Cardiac atrium fibroblast (primary cell): ENCODE data around the gene COPS3. TPM values are rescaled to one million over a fixed set of nuclear protein-coding genes. Genes with fewer than 3 reads are reported as not detected.

Experiments used
- total RNA-seq: library from RNA; depleted of rRNA; stranded (reverse); fragments of >200 nt; gene quantifications from 2 replicates; pipeline ENCODE4 v1.2.3, GENCODE V29; 2015

Gene COPS3
- 61.7 and 65.9 TPM in 2 replicates for total RNA-seq

GRCh38 chr17:17280613-17281549 is at the start of gene COPS3:
Gene COPS3 (minus strand): TSS chr17:17281246. CDS start chr17:17281186, 60 bp downstream.

GRCh38 chr17:17303010-17303846 is 22.2 kb upstream of the COPS3 start, which contains the start of gene NT5M:
Gene NT5M (plus strand): TSS chr17:17303373. CDS start chr17:17303551, 178 bp downstream.

GRCh38 chr17:17237026-17237799 is 43.8 kb downstream of the COPS3 start, which contains the start of gene FLCN:
Gene FLCN (minus strand): TSS chr17:17237168. CDS start chr17:17228137, 9,031 bp downstream.

GRCh38 chr17:17206124-17206912 is 74.7 kb downstream of the COPS3 start, which contains the start of gene PLD6:
Gene PLD6 (minus strand): TSS chr17:17206333. CDS start chr17:17206286, 47 bp downstream.

Other genes with a start within 250 kb of the COPS3 start
- gene MPRIP, start 238.8 kb downstream of the COPS3 start, total RNA-seq: 84.7 and 116 TPM in 2 replicates
- 0.54 and 0.81 TPM in 2 replicates for gene PLD6, start 74.9 kb downstream of the COPS3 start, total RNA-seq
- gene FLCN, start 44.1 kb downstream of the COPS3 start, total RNA-seq: 35.2 and 38.1 TPM in 2 replicates
- 0.49 and 8.3 TPM in 2 replicates for gene NT5M, start 22.1 kb upstream of the COPS3 start, total RNA-seq
- 3.6 and 6.8 TPM in 2 replicates for gene MED9, start 195.8 kb upstream of the COPS3 start, total RNA-seq
- 6.5 and 10.8 TPM in 2 replicates for gene RASD1, start 215.1 kb upstream of the COPS3 start, total RNA-seq